GM04503 (cell line): ENCODE results near the gene S100A7.

Experiments used
- DNase-seq: peaks from one replicate; pipeline ENCODE4 v3.0.0-alpha.2; 2012; ENCODE audit warnings: low read depth

S100A7 gene

GRCh38 chr1:153460551-153460950 is at the start of gene S100A7:
Gene S100A7 (minus strand): TSS chr1:153460651. CDS start chr1:153459013, 1,638 bp downstream.
- no peak for DNase-seq

GRCh38 chr1:153509729-153510354 is 49.4 kb upstream of the S100A7 start:
- no peak for DNase-seq

GRCh38 chr1:153509036-153509435 is 48.6 kb upstream of the S100A7 start:
- no peak for DNase-seq

GRCh38 chr1:153507926-153508583 is 47.6 kb upstream of the S100A7 start:
- no peak for DNase-seq

GRCh38 chr1:153506831-153507413 is 46.5 kb upstream of the S100A7 start:
- peak; percentile 70 for DNase-seq

GRCh38 chr1:153506386-153506785 is 45.9 kb upstream of the S100A7 start:
- no peak for DNase-seq

GRCh38 chr1:153505576-153505975 is 45.1 kb upstream of the S100A7 start:
- DNase-seq = no peak

GRCh38 chr1:153503766-153504165 is 43.3 kb upstream of the S100A7 start:
- no peak for DNase-seq

- DNase-seq = no peak
These were observed 38.3 kb upstream of the S100A7 start for GRCh38 chr1:153498746-153499145.

GRCh38 chr1:153495536-153495935 is 35.1 kb upstream of the S100A7 start:
- DNase-seq = no peak

- DNase-seq = no peak
These were observed 34.6 kb upstream of the S100A7 start for GRCh38 chr1:153494976-153495535.

- no peak for DNase-seq
These were observed 33.0 kb upstream of the S100A7 start for GRCh38 chr1:153493343-153493960.

GRCh38 chr1:153490272-153491051 is 30.0 kb upstream of the S100A7 start:
- peak; percentile 85 for DNase-seq

- no peak for DNase-seq
These were observed 28.3 kb upstream of the S100A7 start for GRCh38 chr1:153488731-153489130.

GRCh38 chr1:153487707-153488106 is 27.3 kb upstream of the S100A7 start:
- DNase-seq = no peak

- no peak for DNase-seq
These were observed 25.4 kb upstream of the S100A7 start for GRCh38 chr1:153485863-153486262.

- DNase-seq = no peak
These were observed 23.3 kb upstream of the S100A7 start for GRCh38 chr1:153483776-153484175.

GRCh38 chr1:153481124-153481523 is 20.7 kb upstream of the S100A7 start:
- DNase-seq = no peak

GRCh38 chr1:153478692-153479618 is 18.5 kb upstream of the S100A7 start:
- no peak for DNase-seq

GRCh38 chr1:153478047-153478691 is 17.7 kb upstream of the S100A7 start:
- DNase-seq = no peak
